Measurements from ENCODE around the gene TAS2R10. TPM values are rescaled to one million over a fixed set of nuclear protein-coding genes. Genes with fewer than 3 reads are reported as not detected.

TAS2R10 gene
- total RNA-seq, 2 donors from 2014 or later, result not detected

DNA sequence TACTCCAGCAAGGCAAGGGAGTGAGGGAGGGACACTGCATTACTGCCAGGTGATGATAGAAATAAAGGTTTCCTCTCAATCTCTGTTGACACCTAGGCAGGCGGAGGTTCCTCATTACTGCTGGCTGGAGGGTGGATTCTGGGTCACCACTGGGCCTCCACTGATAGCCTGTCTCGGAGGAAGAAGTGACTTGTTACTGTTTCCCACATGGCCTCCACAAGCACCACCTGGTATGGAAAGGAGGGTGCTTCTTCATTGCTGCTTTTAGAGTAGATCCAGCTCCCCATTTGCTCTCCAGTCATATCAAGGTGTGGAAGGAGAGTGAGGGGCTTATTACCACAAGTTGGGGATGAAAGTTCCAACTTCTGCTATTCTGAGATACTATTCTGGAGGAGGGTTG is 16.7 kb upstream of the TAS2R10 start:
- Histone ChIP-seq H3K27ac (no peak overlapping the region), H3K9ac (ENCODE audit: low read depth in 2 of 2, low read length in 2 of 2) (no peak overlapping the region), H3K36me3 (no peaks in the 10 kb centered on the region), H3K4me1 (no peaks in the 10 kb centered on the region), H3K9me3 (no peaks in the 10 kb centered on the region), H3K4me3 (no peak overlapping the region), H3K27me3 (no peaks in the 10 kb centered on the region)
- TF ChIP-seq CTCF (IDR thresholded peaks at IDR 0.05), result no peak
- intact Hi-C loops (cut with DNase I), result no loop called here
- DNase-seq, result no peak

DNA sequence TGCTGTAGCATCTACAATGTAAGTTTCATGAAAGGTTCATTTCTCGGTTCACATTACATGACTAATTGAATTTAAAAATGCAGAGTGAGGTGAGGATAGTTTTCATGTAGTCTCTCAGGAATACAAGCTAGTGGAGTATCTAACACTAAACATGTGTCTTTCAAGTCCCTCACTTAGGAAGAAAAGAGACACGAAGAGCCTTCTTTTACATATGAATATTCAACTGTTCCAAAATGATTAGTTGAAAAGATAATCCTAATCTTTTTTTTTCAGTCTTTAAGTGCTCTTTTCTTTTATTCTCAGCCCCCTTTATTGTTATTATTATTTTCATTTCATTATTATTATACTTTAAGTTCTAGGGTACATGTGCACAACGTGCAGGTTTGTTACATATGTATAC is 12.3 kb upstream of the TAS2R10 start:
- intact Hi-C loops (cut with DNase I), result no loop called here
- H3K27me3 ChIP-seq, result no peaks in the 10 kb centered on the region

DNA sequence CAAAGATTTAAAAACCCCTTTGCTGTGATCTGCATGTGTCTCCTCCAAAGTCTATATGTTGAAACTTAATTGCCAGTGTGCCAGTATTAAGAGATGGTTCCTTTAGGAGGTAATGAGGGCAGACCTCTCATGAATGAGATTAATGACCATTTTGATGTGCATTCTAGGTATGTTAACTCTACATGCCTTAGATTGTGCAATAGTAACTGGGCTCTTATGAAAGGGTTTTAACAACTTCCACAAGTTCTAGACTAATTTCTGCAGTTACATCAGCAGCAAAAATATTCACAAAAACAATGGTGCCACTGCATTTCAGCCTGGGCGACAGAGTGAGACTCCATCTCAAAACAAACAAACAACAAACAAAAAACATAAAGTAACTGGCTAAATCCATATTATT is 3.8 kb upstream of the TAS2R10 start:
- intact Hi-C loops (cut with DNase I), result no loop called here
- H3K27ac ChIP-seq, result no peak overlapping the region
- no peak for TF ChIP-seq CTCF (IDR thresholded peaks at IDR 0.05)

More for the DNA sequence above, 12.3 kb upstream of the TAS2R10 start:
- Histone ChIP-seq H3K4me3 (no peak overlapping the region), H3K27ac (no peak overlapping the region), H3K9me3 (no peaks in the 10 kb centered on the region), H3K9ac (ENCODE audit: low read depth in 2 of 2, low read length in 2 of 2) (no peak overlapping the region), H3K4me1 (no peaks in the 10 kb centered on the region), H3K36me3 (no peaks in the 10 kb centered on the region)
- no peak for TF ChIP-seq CTCF (IDR thresholded peaks at IDR 0.05)
- DNase-seq, result no peak

DNA sequence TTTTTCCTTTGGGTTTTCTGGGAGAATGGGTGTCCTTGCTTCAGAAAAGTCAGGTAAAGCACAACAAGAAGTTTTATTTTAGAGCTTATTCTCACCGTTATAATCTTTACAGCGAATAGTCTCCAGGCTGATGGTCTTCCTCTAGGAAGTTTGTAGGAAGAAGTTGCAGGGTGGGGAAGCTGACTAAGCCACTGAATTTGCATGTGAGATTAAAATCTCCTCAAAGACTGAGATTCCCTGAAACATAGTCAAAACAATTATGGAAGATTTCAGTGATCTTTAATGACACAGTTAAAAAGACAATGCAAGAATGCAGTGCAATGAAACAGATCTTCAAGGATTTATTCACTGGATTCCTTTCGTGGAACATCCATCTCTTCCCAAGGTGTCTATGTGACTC is 1.2 kb downstream of the TAS2R10 start:
- Histone ChIP-seq H3K36me3 (no peaks in the 10 kb centered on the region), H3K9me3 (no peaks in the 10 kb centered on the region), H3K4me3 (no peak overlapping the region), H3K27me3 (no peaks in the 10 kb centered on the region), H3K9ac (ENCODE audit: low read depth in 2 of 2, low read length in 2 of 2) (no peak overlapping the region), H3K4me1 (no peaks in the 10 kb centered on the region), H3K27ac (no peak overlapping the region)
- DNase-seq, result no peak
- no peak for TF ChIP-seq CTCF (IDR thresholded peaks at IDR 0.05)
- intact Hi-C loops (cut with DNase I), result no loop called here

More for the DNA sequence above, 3.8 kb upstream of the TAS2R10 start:
- no peak for DNase-seq
- H3K4me3 ChIP-seq, result no peak overlapping the region
- H3K4me1 ChIP-seq, result no peaks in the 10 kb centered on the region
- no peak overlapping the region for H3K9ac ChIP-seq (ENCODE audit: low read depth in 2 of 2, low read length in 2 of 2)
- H3K36me3 ChIP-seq, result no peaks in the 10 kb centered on the region
- H3K9me3 ChIP-seq, result no peaks in the 10 kb centered on the region
- no peaks in the 10 kb centered on the region for H3K27me3 ChIP-seq

DNA sequence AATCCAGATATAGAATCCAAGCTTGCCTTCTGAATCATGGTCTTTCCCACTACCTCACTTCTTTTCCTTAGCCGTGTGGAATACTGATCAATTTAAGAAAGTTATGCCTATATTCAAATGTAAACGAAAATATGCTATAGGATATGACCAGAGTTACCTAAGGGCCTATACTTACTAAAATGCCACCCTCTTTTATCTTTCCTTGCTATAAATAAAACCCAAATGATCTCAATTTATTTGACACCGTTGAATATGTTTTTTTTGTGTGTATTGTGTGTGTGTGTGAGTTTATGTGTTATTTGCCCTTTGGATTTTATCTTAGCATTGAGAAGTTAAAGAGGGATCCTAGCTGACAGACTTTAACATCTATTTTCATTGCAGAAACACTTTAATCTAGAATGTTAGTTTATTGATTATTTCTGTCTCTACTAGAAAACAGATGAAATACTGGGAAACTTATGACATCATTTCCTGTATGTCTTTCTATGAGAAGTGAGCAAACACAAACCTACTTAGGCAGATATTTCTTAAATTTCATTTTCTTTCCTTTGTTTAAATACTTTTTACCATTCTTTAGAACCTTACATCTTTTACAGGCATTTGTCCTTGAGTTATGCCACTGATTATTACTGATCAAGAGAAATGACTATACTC is 14.1 kb downstream of the TAS2R10 start:
- H3K36me3 ChIP-seq, result no peaks in the 10 kb centered on the region
- no peak for TF ChIP-seq CTCF (IDR thresholded peaks at IDR 0.05)
- H3K9ac ChIP-seq (ENCODE audit: low read depth in 2 of 2, low read length in 2 of 2), result no peak overlapping the region
- no peaks in the 10 kb centered on the region for H3K4me1 ChIP-seq
- no peak for DNase-seq
- H3K27me3 ChIP-seq, result no peaks in the 10 kb centered on the region
- H3K4me3 ChIP-seq, result no peak overlapping the region
- H3K27ac ChIP-seq, result no peak overlapping the region
- H3K9me3 ChIP-seq, result no peaks in the 10 kb centered on the region
- intact Hi-C loops (cut with DNase I), result no loop called here

Data from colonic mucosa (tissue), 4 donors.